Mammary epithelial cell (primary cell): ENCODE results near the gene TRABD2B.

Source experiments
- EZH2 ChIP-seq: IDR thresholded peaks from 2 replicates; pipeline ENCODE4 v1.6.1; 2012; ENCODE audit warnings: low read length, inconsistent platforms, borderline replicate concordance
- TF ChIP-seq, protein P1 (sequence below), 2 donors: IDR thresholded peaks in 1 of 2; conservative IDR thresholded peaks in 1 of 2; 2 replicates each; pipeline ENCODE4 v1.5.1; 2011 to 2012; ENCODE audit warnings: inconsistent platforms in 2 of 2, low read length in 2 of 2, mild to moderate bottlenecking in 2 of 2, control low read depth in 1 of 2, low read depth in 1 of 2; ENCODE audit not compliant: insufficient read depth in 1 of 2; ENCODE audit errors: extremely low read depth in 1 of 2

DNA sequence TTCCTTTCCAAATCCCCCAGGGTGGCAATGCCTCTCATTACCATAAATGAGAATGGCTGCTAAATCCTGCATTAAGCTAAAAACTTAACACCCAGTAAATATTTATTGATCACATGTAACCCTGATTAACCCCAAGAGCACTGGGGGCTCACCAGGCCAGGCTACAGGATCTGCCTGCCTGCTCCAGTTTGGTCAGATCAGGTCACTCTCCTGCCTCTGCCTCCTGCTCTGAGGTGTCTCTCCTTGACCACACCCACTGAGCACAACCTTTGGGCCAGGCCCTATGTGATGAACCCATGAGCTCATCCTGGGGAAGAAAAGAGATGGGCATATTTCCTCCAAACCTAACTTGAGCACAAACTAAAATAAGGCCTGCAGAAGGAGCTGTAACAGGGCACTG lies 93.5 kb downstream of the TRABD2B start:
- TF ChIP-seq, protein P1, sequence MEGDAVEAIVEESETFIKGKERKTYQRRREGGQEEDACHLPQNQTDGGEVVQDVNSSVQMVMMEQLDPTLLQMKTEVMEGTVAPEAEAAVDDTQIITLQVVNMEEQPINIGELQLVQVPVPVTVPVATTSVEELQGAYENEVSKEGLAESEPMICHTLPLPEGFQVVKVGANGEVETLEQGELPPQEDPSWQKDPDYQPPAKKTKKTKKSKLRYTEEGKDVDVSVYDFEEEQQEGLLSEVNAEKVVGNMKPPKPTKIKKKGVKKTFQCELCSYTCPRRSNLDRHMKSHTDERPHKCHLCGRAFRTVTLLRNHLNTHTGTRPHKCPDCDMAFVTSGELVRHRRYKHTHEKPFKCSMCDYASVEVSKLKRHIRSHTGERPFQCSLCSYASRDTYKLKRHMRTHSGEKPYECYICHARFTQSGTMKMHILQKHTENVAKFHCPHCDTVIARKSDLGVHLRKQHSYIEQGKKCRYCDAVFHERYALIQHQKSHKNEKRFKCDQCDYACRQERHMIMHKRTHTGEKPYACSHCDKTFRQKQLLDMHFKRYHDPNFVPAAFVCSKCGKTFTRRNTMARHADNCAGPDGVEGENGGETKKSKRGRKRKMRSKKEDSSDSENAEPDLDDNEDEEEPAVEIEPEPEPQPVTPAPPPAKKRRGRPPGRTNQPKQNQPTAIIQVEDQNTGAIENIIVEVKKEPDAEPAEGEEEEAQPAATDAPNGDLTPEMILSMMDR (conservative IDR thresholded peaks at IDR 0.05 in 1 of 2, IDR thresholded peaks at IDR 0.05 in 1 of 2; ENCODE audit: extremely low read depth in 1 of 2, insufficient read depth in 1 of 2, low read depth in 1 of 2, low read length in 2 of 2) = no peak
- no peak for TF ChIP-seq EZH2
